GM21423 (cell line): ENCODE measurements around the gene TNC.

Experiments used
- ATAC-seq: cut with Tn5 transposase; IDR thresholded peaks from one replicate; pipeline ENCODE4 v1.9.1; 2021; ENCODE audit warnings: mild to moderate bottlenecking, moderate library complexity; ENCODE audit not compliant: unreplicated experiment

The TNC gene

DNA sequence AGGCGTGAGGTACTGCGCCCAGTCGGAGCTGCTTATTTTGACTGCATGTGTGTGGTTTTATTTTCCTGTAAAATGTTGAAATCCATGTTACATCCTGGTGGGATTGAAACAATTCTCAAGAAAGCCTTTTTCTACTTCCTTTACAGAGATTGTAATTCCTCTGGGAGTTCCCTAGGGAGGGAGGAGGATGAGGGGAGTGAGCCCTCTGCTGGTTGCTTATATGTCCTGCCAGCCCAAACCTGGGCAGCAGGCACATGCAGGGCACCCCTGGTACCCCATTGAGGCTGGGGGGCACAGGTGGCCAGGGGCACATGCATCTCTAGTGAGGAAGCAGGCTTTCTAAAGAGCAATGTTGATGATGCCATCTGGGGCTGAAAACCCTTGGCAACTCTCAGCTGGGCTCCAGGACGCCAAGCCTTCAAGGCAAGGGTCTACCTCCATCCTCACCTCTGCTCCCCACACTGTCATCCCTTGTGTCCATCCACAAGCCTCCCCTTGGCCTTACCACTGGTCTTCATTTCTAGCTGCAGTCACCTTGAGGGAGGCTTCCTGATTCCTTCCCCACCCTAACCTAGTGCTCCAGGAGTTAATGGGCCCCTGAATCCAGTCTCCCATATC is 102.8 kb downstream of the TNC start:
- ATAC-seq: no peak

DNA sequence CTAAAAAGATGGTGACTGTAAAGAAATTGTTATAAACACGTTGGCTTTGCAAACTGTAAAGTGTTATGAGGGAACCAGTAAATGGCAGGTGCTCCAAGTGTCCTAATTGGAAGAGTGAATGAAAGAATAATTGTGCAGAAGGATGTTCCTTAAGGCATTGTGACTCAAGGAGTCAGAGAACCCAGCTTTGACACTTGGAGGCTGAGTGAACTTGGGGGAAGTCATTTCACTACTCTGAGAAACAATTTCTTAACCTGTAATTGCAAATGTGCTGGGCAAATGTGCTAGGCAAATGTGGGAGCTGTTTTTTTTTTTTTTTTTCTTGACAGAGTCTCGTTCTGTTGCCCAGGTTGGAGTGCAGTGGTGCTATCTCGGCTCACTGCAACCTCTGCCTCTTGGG is 103.5 kb downstream of the TNC start:
- ATAC-seq: no peak

DNA sequence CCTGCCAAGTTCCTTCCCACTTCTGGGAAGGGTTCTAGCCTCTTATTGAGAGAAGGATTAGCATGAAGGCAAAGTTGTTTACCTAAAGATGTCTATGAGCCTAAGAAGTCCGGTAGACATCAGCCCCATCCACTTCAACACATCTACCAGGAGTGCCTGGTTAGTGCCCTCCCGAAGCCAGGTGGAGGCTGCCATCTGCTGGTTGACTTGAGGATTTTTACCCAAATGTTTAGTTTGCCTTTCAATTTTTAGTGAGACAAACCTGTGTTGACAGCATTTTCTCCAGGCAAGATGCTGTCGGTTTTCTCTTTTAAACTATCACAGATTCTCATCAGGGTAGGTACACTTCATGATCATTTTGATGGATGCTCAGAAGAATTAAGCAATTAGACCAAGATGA is 104.0 kb downstream of the TNC start:
- no peak for ATAC-seq

DNA sequence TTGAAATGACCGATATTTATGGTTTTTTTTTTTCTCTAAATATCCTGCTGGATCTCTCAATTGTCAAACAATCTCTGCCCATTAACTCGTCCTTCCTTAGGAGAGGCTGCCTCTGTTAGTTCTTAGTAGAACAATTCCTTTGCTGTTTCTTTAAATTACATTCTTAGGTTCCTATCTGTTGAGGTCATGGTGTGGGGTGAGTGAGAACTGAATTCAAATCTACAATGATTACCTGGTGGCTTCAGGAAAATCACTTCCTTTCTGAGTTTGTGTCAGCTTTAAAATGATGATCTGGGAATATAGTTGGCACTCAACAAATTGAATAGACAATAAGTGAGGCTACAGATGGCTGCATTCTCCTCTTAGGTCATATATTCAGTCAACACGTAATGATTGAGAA is 105.5 kb downstream of the TNC start:
- ATAC-seq: no peak

DNA sequence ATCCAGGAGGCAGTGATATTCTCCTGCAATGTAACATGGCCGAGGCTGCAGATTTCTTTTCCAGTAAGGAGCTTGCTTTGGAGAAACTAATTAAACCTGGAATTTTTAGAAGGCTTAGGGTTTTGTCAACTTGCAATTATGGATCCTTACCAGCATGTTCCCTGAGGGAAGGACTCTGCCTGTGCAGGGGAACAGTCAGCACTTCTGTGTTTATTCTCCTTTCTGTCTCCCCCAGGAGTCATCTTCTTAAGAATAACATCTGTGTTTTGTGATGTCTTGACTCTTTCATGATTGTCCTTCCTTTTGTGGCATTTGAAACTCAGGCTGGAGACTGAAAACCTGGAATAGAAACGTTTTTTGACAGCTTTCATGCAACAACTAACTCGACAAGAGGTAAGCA is 107.1 kb downstream of the TNC start:
- ATAC-seq: no peak

DNA sequence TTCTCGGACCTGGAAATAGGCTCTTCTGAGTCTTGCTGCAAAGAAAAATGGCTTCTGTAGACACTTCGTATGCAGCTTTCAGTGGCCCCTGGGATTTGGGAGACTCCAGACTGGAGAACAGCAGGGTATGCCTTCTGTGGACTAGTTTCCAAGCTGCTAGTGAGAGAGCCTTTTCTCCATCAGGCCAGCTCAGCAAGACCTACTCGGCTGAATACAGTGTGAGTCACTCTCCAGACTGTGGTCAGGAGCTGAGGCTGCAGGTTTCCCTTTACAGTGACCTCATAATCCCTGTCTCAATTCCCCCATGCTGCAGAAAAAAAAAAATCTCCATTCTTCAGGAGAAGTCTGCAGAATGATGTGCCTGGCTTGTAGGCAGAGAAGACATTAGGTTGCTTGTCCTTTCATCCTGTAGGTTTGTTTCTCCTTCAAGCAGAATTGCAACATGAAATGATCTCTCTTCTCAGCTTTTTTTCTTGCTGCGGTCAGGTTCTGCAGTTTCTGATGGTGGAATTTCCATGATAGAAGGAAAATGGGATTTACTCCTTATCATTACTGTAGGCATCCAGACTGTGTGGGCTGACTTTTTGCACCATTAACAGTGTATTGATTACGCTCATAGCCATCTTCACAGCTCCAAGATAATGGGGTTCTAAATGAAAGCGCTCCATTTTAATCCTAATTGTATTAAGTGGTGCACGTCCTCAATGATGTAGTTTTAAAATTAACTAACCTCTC is 109.3 kb downstream of the TNC start:
- no peak for ATAC-seq

DNA sequence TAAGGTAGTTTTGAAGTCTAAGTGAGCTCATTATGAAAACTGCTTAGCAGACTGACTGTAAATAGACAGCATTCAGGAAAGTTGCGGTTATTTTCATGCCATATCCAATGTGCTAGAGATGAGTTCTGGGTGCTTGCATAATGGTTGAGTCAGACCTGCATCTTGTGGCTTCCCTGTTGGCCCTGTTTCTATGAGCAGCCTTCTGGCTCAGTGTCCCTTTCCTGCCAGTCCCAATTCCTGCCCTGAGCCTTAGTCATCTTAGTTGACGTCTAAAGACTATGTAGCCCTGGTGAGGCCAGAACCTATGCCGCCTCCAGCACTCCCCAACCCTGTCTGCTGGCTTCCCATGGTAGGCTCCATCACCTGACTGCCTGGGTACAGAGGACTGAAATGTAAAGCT is 111.3 kb downstream of the TNC start:
- no peak for ATAC-seq

DNA sequence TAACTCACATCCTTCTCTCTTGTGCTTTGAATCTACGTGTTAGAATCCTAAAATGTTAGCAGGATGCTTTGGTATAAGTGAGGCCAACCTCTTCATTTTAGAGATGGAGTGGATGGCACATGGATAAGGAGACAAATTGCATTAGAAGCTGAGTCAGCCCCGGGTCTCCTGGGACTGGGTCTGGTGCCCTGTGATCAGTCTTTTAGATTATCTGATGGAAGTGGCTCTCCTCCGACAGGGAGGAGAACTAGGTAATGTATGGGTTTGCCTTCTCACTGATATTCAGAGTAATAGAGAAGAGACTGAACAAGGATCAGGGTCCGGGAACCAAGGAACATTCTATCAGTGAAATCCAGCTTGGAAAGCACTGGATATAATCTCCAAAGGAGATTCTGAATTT is 112.6 kb downstream of the TNC start:
- no peak for ATAC-seq

DNA sequence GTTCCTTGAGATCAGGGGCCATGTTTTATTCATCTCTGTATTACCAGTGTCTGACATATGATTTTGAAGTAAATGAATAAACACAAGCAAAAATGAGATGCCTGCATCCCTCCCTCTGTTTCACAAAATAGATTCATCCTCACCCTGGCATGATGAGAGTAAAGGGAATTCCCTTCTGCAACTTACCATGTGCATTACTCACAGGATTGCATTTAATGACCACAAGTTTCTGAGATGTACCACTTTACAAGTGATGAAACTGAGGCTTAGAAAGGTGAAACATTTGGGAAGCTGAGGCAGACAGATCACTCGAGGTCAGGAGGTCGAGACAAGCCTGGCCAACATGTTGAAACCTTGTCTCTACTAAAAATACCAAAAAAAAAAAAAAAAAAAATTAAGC is 113.4 kb downstream of the TNC start:
- no peak for ATAC-seq

DNA sequence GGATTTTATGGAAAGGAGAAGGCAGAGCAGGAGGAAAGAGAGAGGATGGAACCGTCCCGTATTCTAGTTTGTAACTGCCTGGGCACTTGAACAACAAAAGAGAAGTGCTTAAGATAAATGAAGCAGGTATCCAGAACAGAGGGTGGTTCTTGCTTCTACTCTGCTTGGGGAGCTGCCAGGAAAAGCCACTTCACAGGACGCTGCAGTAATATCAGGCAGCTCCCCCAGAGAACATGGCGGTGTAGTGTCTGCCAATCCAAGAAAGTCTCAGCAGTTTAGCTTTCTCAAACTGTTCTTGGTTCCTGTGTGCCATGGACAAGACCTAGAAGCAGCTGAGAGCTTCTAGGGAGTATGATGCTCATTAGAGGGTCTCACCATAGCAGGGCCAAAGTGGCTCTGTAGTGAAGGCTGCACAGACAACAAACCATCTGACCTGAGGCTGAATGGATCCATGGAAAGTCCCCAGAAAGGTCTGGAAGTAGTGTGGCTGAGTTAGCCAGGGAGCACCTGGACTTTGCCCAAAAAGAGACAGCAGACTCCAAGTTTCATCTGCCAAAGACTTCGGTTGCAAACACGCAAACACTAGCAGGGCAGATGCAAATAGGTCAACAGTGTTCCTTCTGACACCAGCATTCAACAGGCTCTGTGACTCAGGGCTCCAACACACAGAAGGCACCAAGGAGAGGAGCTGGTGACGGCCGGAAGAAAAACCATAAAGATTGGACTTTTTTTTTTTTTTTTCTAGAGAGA is 115.4 kb downstream of the TNC start:
- ATAC-seq: no peak

DNA sequence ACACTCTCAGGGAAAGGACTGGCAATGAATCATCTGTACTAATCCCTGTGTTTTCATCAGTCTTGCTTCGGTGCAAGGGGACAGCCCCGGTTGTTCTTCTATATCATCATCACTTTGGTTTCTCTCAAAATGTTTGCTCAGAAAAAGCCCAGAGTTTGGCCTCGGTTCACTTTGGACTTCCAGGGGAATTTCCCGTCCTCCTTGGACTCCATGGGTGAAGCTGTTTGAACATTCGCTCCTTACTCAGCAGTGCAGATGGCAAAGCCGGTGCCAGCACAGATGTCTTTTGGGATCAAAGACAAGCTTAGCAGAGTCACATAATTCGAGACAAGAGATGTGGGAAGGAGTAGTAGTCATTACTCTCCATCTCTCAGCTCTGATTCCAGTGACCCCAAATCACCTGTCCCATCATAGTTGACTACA is 117.7 kb downstream of the TNC start:
- no peak for ATAC-seq

DNA sequence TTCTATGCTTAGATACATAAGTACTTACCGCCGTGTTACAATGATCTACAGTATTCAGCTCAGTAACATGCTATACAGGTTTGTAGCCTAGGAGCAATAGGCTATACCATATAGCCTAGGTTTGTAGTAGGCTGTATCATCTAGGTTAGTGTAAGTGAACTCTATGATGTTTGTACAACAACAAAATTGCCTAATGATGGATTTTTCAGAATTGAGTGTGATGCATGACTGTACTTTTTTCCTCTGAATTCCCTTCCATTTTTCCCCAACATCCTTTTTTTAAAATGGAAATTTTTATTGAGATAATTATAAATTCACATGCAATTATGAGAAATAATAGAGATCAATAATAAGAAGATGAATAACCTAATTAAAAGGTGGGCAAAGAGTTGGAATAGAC is 119.6 kb downstream of the TNC start:
- no peak for ATAC-seq

DNA sequence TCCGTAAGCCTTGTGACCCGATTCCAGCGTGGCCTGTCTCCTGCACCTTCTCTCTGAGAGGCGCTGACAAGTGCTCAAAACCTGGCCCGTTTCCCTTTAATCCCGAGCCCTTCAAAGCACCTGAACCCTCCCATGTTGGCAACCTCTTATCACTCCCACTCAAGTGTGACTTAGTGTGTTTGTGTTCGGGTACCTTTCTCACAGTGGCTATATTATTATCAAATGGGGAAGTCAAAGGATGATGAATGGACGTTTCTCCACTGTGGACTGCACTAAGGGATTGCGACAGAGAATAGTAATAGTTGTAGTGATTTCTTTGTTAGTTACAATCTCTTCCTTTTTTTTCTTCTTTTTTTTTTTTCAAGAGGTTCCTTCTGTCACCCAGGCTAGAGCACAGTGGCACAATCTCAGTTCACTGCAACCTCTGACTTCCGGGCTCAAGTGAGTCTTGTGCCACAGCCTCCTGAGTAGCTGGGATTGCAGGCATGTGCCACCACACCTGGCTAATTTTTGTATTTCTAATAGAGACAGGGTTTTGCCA is 122.2 kb downstream of the TNC start:
- ATAC-seq: no peak

DNA sequence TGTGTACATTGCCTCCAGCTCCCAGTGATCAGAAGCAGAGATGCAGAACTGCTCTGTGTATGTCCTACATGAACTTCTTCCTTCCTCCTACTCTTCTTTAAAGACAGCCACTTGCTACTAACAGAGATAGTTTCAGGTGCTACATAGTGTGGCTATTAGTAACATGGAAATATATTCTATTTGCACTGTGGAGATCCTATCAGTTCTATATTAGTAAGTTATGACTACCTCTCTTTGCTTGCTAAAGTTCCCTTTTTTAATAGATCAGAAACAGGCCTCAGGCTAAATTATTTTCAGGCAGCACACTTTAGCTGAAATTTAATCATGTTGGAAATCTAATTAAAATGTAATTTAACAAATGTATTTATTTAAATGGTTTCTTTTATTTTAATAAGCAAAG is 123.2 kb downstream of the TNC start:
- no peak for ATAC-seq

DNA sequence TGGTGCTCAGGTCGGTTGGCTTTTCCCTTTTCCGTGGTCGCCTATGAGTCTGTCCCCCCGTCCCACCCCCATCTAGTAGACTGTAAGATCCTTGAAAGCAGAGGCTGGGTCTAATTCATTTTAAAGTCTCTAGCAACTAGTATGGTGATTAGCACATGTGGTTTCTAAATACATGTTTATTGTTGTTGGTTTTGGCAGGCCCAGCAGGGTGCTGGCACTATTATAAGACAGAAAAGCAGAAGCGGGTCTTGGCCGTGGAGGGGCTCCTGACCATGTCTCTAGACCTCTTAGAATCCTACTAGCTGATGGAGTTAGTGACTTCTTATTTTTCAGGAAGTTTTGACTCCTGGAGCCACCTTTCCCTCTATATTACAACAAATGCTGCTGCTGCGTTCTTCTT is 126.1 kb downstream of the TNC start:
- no peak for ATAC-seq

DNA sequence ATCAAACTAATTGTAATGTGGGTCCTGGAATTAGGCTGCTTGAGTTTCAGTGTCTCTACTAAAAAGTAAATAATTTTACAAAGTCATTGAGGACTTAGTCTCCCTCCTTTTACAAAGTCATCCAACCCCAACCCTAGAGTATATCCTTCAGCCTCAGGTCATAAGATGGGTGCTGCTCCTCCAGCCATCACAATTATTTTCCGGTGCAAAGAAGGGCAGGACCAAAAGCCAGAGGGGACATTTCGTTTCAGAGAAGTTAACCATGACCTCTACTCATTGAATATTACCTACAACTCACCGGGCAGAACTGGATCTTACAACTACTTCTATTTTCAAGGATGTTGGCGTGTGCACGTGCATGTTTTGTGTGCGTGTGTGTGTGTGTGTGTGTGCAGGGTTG is 127.1 kb downstream of the TNC start:
- ATAC-seq: no peak

DNA sequence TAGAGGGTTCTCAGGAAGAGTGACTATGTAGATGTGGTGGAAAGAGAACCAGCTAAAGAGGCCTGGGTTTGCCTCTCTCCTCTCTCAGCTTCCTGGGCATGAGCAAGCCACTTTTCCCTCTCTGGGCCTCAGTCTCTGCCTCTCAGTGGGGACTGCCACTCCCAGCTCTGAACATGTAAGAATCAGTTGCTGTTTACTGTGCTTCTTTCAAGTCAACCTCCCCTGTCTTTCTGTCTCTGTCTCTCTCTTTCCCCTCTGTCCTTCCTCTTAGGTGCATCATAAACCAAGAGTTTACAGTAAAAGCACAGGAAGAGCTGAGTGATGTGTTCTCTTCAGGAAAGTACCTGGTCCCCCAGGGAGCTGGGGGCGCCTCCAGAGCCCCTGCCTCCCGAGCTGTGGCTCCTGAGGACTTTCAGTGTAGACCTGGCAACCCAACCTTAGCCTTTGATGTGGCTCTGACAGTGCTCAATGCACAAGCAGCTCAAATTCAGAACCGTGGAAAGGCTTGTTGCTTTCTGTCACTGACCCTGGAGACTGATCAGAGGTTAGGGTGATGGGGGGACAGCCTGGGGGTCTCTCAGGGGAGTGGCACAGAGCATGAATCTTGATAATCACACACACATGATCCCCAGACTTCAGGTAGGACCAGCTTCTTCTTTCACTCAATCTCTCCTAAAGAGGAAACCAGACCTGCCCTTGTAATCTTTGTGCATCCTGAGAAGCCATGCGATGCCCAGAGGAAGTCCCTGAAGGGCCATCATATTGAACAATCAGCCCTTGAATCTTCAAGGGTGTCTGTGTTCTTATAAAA is 128.2 kb downstream of the TNC start:
- ATAC-seq: peak; percentile 65

DNA sequence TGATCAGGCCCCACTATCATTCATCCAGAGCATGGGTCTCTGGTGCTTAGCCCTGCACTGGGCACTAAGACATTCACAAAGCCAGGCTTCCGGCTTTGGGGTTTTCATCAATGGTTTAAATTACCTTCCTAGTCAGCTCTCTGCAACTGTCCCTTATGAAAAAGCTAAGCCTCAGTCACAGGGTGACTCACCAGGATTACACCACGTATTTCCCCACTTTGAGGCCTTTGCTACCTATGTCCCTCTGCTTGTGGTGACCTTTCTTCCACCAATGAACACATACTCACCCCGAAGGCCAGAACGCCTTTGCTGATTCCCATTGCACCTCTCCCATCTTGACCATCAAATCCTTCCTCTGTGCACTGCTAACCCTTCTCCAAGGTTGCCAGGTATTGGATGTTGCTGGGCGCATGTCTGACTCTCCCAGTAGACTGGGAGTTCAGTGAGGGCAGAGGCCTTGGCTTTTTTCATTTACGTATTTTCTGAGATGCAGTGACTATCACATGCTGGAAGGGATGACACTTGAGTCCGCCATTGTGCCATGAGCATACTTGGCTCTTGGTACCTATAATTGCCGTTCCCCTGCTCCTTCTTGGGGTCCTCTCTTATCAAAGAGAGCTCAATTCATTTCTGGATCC is 128.9 kb downstream of the TNC start:
- ATAC-seq: peak; percentile 56

DNA sequence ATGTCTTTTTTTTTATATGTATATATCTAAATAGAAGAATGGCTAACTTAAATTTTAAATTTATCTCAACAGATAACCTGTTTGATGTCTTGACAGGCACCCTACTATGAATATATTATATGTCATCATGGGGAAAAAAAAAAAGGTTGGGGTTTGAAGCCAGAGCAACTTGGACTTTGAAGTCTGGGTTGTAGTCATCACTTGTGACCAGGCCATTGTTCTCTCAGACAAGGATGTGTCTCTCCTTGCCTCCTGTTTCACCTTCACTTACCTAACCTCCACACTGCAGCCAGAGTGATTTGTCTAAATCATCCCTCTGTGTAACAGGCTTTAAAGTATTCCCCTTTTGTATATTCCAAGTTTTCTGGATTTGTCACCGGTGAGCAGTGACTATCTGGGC is 130.8 kb downstream of the TNC start:
- ATAC-seq: no peak

DNA sequence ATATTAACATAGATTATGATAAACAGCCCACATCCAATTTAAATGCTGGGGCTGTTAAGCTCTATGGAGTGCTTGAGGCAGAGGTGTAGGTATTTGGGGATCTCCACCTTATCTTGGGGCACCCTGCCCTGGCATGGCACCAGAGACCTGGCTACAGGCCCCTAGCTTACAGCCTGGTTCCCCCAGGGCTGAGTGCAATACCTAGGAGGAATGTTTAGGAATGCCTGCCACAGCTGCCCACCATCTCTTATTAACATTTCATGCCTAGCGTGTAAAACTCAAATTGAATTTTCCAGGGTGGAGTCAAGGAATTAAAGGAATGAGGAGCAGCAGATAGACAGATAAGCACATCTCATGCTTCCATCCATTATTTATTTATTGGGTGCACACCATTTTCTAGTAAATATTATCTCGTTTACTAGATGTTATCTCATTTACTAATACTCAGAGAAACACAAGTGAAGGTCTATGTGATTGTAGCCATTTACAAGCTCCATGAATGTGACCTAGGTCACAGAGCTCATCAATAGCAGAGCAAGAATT is 131.9 kb downstream of the TNC start:
- no peak for ATAC-seq
